ENCODE data around the gene HVCN1. TPM values are rescaled to one million over a fixed set of nuclear protein-coding genes. Genes with fewer than 3 reads are reported as not detected.

The HVCN1 gene
- total and polyA plus RNA-seq, 2 of the 8 experiments (the other 6 are each of a cell fraction or from before 2014, with no cell fraction given), result 5.8 to 11.2 TPM

- Histone ChIP-seq H2BK15ac (ENCODE audit: low read length) (no peak overlapping the region), H2BK120ac (replicated peaks; ENCODE audit: low read depth, low read length) (no peak overlapping the region), H2BK20ac (ENCODE audit: low read length) (no peak overlapping the region), H3K4ac (replicated peaks; ENCODE audit: insufficient read length, low read depth, low read length) (no peak overlapping the region), H3K56ac (replicated peaks; ENCODE audit: insufficient read length, low read depth, low read length) (no peak overlapping the region), H3K4me3 (ENCODE audit: extremely low read depth in 1 of 4, insufficient read depth in 2 of 4, low read depth in 3 of 4, low read length in 4 of 4) (no peak overlapping the region), H4K8ac (ENCODE audit: extremely low read depth, insufficient read depth, low read length) (no peak overlapping the region), H4K91ac (replicated peaks; ENCODE audit: insufficient read length, low read length) (no peak overlapping the region), H4K5ac (ENCODE audit: insufficient read length, low read depth, low read length) (no peak overlapping the region), H4K20me1 (replicated peaks in 1 of 2; ENCODE audit: control insufficient read depth in 1 of 2, insufficient read depth in 2 of 2, low read length in 2 of 2) (peaks cover 0 to 4% of the 10 kb centered on the region in 2 experiments), H3K79me2 (ENCODE audit: control insufficient read depth in 1 of 2, insufficient read depth in 2 of 2, low read length in 2 of 2) (no peaks in the 10 kb centered on the region), H3K9ac (replicated peaks in 1 of 4; ENCODE audit: extremely low read depth in 1 of 4, low read depth in 3 of 4, low read length in 3 of 4) (no peak overlapping the region), H2BK5ac (ENCODE audit: low read depth, low read length) (no peak overlapping the region), H3K4me1 (replicated peaks in 1 of 4; ENCODE audit: control insufficient read depth in 3 of 4, insufficient read depth in 4 of 4, low read length in 3 of 4) (peaks cover 0 to 3% (median 0%) of the 10 kb centered on the region in 4 experiments; a peak in 1 of 7 replicates), H3K36me3 (ENCODE audit: control insufficient read depth in 2 of 4, insufficient read depth in 4 of 4, low read length in 3 of 4) (no peaks in the 10 kb centered on the region), H2AK5ac (ENCODE audit: low read depth, low read length) (no peak overlapping the region), H3K79me1 (ENCODE audit: low read depth, low read length) (no peaks in the 10 kb centered on the region), H3K14ac (ENCODE audit: insufficient read length) (no peak overlapping the region), H3K23ac (ENCODE audit: insufficient read length) (no peak overlapping the region), H3K9me3 (ENCODE audit: insufficient read depth in 2 of 2, low read depth in 1 of 2, low read length in 1 of 2) (no peaks in the 10 kb centered on the region), H3K4me2 (ENCODE audit: insufficient read depth in 1 of 2, low read depth in 2 of 2, low read length in 2 of 2) (no peak overlapping the region), H2AFZ (ENCODE audit: low read length) (no peak overlapping the region), H3K27me3 (replicated peaks in 1 of 4; ENCODE audit: control insufficient read depth in 3 of 4, extremely low read depth in 1 of 4, insufficient read depth in 3 of 4, low read length in 3 of 4) (no peaks in the 10 kb centered on the region), H2BK12ac (ENCODE audit: low read depth, low read length) (no peak overlapping the region), H3K23me2 (ENCODE audit: low read depth, low read length) (no peaks in the 10 kb centered on the region), H3K27ac (ENCODE audit: low read depth, low read length) (no peak overlapping the region), H3K18ac (ENCODE audit: extremely low read depth, low read length) (no peak overlapping the region)
- no peak for FAIRE-seq
- ChIA-PET CTCF (ENCODE audit: partially characterized antibody) (interaction anchor here (0.7 to 1.1 kb wide), 3 partner anchors 11 to 157 kb away, joined by 3 to 6 read pairs (median 3); no protein-coding TSS in a partner anchor), POLR2A (ENCODE audit: partially characterized antibody) (interaction anchor here (1.3 kb wide), 1 partner anchor 10 kb away, joined by 3 read pairs; no protein-coding TSS in a partner anchor)
- TF ChIP-seq ATF2 (IDR thresholded peaks at IDR 0.05; ENCODE audit: low read length) (no peak), SUZ12 (IDR thresholded peaks at IDR 0.05; ENCODE audit: low read length) (no peak)
- no peak for DNase-seq (ENCODE audit: low read depth in 1 of 2, low spot score in 2 of 2)
- WGBS, 2 experiments (ENCODE audit: extremely low coverage in 1 of 2, insufficient coverage in 1 of 2, insufficient read length in 1 of 2, insufficient replicate concordance in 2 of 2, low coverage in 1 of 2, low lambda C conversion rate in 2 of 2, missing lambda C conversion rate in 1 of 2), result 86% methylated on average over 5 of the region's 5 CpGs; no CpG with 5 or more reads in 1 of the 2 experiments
These were observed 50.1 kb downstream of the HVCN1 start for GRCh38 chr12:110638796-110639195.

Measured in H1 (cell line).